HG02970 (cell line): Measurements from ENCODE around the gene ANKRD13D.

Experiments used
- ATAC-seq: cut with Tn5 transposase; IDR thresholded peaks from one replicate; pipeline ENCODE4 v1.9.1; 2021; ENCODE audit warnings: mild to moderate bottlenecking, moderate library complexity, moderate number of reproducible peaks; ENCODE audit not compliant: unreplicated experiment, low FRiP score

The ANKRD13D gene

DNA sequence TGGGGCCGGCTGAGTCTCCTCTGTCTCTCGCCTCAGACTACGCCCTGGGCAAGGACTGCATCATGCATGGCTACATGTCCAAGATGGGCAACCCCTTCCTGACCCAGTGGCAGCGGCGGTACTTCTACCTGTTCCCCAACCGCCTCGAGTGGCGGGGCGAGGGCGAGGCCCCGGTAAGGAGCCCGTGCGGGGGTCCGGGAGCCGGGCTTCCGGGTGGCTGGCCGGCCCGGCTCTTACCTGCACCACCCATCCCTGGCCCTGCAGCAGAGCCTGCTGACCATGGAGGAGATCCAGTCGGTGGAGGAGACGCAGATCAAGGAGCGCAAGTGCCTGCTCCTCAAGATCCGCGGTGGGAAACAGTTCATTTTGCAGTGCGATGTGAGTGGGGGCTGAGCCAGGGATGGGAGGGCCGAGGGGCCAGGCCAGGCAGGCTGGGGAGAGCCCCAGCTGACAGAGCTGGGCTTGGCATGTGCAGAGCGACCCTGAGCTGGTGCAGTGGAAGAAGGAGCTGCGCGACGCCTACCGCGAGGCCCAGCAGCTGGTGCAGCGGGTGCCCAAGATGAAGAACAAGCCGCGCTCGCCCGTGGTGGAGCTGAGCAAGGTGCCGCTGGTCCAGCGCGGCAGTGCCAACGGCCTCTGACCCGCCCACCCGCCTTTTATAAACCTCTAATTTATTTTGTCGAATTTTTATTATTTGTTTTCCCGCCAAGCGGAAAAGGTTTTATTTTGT lies 4.1 kb upstream of the ANKRD13D start:
- no peak for ATAC-seq

DNA sequence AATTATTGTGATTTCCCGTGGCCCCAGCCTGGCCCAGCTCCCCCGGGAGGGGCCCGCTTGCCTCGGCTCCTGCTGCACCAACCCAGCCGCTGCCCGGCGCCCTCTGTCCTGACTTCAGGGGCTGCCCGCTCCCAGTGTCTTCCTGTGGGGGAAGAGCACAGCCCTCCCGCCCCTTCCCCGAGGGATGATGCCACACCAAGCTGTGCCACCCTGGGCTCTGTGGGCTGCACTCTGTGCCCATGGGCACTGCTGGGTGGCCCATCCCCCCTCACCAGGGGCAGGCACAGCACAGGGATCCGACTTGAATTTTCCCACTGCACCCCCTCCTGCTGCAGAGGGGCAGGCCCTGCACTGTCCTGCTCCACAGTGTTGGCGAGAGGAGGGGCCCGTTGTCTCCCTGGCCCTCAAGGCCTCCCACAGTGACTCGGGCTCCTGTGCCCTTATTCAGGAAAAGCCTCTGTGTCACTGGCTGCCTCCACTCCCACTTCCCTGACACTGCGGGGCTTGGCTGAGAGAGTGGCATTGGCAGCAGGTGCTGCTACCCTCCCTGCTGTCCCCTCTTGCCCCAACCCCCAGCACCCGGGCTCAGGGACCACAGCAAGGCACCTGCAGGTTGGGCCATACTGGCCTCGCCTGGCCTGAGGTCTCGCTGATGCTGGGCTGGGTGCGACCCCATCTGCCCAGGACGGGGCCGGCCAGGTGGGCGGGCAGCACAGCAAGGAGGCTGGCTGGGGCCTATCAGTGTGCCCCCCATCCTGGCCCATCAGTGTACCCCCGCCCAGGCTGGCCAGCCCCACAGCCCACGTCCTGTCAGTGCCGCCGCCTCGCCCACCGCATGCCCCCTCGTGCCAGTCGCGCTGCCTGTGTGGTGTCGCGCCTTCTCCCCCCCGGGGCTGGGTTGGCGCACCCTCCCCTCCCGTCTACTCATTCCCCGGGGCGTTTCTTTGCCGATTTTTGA lies 3.3 kb upstream of the ANKRD13D start:
- no peak for ATAC-seq

DNA sequence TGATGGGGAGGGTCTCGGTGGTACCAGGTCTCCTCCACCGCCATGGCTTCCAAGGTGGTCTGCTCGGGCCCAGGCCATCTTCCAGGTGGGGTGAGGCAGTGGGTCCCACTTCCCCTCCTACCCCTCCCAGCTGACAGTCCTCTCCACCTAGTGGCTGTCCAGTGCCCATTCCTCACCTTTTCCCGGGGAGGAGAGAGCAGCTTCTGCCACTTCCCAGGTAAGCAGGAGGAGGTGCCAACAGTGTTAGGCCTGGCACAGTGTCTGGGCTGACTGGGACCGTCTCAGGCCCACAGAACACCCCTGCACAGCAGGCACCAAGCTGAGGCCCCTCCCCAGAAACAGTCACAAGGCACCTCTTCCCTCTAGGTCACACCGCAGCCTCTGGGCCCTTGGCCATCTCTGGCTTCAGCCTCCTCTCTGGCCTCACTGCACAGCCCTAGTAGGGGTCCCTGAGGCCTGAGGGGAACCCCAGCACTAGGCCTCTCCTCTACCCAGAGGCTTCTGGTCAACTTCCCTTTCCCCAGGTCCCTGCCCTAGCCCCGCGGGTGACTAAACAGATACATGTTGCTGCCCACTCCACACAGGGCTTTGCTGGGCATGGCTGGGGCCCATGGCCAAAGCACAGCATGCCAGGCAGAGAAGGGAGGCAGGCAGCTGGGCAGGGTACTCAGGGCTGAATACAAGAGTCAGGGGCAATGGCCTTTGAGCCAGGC lies 2.3 kb upstream of the ANKRD13D start:
- no peak for ATAC-seq

DNA sequence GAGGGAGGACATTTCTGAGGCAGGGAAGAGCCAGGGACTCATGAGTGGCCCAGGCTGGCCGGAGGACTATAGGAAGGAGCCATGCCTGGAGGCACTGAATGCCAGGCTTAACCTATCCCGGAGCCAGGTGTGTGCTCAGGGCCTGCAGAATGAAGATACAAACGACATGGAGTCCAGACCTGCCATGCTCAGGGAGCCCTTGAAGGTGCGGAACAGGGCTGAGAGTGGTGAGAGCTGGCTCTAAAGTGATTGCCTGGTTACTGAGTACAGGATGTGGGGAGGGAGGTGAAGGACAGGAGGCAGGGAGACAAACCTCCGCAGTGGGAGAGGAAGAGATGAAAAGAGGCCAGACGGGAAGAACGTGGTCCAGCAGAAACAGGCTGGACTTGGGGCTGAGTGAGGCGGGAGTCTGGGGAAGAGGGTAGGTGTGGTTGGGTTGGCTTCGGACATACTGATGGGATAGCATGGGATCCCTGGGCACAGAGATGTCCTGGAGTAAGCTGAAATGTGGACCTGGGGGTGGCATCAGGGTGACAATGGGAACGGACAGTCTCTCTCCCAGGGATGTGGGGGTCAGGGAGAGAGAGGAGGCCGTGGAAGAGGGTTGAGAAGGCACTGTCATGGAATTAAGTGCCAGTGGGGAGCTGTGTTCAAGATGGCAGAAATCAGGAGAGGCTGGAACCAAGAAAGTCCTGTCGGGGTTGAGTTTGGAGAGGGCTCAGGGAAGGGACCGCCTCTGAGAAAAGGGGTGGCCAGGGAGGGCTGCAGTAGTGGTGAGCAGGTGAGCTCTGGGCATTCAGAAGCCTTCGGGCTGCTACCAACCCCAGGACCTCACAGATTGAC lies 1.5 kb upstream of the ANKRD13D start:
- ATAC-seq: no peak

DNA sequence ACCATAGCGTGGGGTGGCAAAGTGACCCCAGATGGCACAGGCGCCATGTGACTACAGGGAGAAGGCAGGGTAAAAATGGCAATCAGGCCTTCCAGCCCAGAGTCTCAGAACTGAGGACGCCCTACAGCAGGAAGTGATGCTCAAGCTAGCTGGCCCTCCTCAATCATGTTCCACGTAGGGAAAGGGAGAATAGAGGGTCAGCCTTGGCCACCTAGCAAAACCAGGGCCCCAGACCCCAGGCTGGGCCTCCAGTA lies 978 bp upstream of the ANKRD13D start:
- ATAC-seq: no peak

DNA sequence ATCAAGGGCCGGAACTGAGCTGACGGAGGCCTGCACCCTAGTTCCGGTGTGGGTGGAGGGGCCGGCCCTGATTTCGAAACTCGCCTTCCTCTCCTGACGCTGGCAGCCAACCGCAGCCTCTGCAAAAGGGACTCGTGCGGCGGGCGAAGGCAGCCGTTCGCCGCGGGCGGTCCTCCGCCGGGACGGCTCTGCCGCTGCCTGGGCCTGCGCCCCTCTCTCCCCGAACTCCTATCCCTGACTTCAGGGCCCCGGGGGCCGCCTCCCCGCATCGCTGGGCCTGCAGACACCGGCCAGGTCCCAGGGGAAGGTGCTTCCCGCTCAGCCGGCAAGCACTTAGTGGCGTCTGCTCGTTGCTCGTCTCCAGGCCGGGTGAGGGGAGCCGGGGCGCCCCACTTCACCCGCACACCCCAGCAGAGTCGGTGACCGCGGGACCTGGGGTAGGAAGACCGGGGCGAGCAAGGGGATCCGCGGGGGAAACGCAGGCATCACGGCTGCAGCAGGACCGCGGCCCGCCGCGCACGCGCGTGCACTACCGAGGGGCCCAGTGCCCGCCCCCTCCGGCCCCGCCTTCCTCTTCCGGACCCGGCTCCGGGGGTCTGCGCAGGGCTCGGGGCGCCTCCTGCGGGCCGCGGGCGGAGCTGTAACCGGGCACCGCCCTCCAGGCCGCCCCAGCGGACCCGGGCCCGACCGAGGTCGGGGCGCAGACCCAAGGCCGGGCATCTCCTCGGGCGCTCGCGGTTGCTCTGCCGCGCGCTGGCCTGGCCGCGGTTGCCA lies 464 bp upstream of the ANKRD13D start:
- peak; percentile 60 for ATAC-seq

DNA sequence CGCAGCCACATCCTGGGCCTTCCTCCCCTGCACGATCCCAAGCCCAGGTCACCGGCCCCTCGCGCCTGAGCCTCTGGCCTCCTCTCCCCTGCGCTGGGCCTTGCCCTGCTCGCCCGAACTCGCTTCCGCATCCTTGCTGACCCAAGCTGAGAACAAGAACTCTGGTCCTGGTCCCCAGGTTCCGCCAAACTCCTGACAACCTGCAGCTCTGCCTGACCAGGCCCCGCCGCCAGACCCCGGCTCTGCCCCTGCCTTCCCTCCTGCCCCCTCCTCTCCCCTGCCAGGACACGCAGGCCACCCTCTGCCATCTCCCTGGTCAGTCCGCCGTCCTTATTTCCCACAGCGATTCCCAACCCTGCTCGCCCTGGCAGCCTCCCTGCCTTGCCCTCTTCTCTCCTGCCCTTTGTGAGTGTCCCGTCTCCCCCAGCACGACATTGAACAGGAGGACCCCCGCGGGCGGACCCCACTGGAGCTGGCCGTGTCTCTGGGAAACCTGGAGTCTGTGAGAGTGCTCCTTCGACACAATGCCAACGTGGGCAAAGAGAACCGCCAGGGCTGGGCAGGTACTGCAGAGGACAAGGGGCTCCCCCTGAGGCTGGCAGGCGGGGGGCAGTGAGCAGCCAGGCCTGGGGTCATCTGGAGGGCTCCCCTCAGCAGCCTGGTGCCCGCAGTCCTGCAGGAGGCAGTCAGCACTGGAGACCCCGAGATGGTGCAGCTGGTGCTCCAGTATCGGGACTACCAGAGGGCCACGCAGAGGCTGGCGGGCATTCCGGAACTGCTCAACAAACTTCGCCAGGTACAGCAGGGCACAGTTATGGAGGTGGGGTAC lies 762 bp downstream of the ANKRD13D start:
- ATAC-seq: no peak

DNA sequence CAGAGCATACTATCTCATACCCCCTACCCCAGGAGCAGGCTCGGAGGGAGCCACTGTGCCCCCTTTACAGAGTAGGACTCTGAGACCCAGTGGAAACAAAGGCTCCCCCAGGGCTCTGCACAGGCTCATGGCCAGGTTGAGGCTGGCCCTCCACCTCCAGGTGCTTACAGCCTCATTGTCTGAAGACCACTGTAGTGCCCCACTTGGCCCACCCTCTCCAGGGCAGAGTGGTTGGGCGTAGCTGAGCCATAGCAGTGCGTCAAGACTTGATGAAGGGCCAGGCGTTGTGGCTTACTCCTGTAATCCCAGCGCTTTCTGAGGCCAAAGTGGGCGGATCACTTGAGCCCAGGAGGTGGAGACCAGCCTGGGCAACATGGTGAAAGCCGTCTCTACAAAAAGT lies 1.7 kb downstream of the ANKRD13D start:
- no peak for ATAC-seq

DNA sequence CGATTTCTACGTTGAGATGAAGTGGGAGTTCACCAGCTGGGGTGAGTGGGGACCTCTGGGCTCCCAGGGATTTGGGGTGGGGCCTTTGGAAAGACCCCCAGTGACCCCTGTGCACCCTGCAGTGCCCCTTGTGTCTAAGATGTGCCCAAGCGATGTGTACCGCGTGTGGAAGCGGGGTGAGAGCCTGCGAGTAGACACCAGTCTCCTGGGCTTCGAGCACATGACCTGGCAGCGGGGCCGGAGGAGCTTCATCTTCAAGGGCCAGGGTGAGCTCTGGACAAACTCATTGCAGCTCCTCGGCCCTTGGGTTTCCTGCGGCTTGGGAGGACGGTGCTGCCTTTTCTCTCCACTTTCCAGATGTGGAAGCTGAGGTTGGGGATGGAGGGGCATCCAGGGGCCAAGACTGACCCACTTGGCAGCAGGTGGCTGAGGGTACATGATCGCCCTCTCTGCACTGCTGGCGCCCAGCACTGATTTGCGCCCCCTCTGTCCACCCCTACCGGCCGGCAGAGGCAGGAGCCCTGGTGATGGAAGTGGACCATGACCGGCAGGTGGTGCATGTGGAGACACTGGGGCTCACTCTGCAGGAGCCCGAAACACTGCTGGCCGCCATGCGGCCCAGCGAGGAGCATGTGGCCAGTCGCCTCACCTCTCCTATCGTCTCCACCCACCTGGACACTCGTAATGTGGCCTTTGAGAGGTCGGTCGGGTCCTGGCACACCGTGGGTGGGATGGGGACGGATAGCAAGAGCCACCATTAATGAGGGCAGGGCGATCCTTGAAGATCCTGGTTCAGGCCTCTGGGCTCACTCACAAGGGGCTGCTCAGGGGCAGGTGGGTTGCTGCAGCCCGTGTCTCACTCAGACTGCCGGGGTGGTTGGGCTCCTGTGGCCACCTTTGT lies 2.6 kb downstream of the ANKRD13D start:
- ATAC-seq: no peak

DNA sequence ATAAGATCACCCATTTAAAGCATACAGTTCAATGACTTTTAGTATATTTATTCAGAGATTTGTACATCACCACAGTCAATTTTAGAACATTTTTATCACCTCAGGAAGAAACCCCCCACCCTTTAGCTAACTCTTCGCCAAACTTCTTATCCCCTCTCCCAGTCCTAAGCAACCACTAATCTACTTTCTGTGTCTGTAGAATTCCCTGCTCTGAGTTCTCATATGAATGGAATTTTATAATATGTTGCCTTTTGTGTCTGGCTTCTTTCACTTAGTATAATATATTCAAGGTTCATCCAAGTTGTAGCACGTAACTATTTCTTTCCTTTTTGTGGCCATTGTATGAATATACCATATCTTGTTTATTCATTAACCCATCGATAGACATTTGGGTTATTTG lies 3.6 kb downstream of the ANKRD13D start:
- ATAC-seq: no peak

DNA sequence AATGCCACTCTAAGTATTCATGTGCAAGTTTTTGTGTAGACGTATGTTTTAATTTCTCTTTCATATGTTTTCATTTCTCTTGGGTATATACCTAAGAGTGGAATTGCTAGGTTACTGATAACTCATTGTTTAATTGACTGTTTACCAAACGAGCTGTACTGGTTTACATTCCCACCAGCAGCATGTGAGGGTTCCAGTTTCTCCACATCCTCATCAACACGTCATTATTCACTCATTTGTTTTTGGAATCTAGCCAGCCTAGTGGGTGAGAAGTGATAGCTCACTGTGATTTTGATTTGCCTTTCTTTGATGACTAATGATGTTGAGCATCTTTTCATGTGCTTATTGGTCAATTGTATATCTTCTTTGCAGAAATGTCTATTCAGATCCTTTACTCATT lies 4.0 kb downstream of the ANKRD13D start:
- ATAC-seq: no peak

DNA sequence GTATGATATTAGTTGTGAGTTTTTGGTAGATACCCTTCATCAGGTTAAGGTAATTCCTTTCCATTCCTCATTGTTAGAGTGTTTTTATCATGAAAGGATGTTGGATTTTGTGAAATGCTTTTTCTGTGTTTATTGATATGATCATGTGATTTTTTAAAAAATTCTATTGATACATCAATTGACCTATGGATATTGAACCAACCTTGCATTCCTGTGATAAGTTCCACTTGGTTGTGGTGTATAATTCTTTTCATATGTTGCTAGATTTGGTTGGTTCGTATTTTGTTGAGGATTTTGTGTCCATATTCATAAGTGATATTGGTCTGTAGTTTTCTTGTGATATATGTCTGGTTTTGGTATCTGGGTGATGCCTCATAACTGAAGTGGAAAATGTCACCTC lies 6.7 kb downstream of the ANKRD13D start:
- ATAC-seq: no peak

DNA sequence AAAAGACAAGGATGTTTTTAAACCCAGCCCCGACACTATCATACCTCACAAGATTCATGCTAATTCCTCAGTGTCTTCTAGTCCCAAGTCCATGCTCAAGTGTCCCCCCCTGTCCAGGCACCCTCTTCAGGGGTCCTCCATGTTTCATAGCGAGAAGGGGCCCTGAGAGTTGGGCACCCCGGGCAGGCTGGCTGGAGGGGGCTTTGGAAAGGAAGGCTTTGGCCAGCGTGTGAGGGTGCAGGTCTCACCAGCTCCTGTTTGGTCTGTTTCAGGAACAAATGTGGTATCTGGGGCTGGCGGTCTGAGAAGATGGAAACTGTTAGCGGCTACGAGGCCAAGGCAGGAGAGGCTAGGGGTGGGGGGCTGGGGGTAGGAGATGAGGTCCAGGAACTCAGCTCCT lies 9.7 kb downstream of the ANKRD13D start:
- no peak for ATAC-seq

DNA sequence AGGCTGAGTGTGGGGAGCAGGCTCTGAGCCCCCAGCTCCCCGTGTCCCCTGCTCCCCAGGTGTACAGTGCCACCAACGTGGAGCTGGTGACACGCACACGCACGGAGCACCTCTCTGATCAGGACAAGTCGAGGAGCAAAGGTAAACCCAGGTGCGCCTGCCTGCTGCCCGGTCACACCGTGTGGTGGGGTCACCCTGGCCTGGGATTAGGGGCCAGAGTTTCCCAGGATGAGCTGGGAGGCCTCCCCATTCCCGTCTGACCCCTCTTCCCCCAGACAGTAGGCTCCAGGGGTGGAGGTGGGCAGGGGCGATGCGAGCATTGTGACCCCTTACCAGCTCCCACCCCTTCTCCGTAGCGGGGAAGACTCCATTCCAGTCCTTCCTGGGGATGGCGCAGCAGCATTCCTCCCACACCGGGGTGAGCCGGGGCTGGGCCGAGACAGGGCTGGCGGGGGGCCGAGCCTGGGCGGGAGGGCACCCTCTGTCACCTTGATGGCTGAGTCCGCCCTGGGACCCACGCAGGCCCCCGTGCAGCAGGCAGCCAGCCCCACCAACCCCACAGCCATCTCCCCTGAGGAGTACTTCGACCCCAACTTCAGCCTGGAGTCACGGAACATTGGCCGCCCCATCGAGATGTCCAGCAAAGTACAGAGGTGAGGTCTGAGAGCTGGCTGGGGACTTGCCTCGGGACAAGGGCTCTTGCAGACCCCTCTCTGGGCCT lies 10.5 kb downstream of the ANKRD13D start:
- no peak for ATAC-seq

DNA sequence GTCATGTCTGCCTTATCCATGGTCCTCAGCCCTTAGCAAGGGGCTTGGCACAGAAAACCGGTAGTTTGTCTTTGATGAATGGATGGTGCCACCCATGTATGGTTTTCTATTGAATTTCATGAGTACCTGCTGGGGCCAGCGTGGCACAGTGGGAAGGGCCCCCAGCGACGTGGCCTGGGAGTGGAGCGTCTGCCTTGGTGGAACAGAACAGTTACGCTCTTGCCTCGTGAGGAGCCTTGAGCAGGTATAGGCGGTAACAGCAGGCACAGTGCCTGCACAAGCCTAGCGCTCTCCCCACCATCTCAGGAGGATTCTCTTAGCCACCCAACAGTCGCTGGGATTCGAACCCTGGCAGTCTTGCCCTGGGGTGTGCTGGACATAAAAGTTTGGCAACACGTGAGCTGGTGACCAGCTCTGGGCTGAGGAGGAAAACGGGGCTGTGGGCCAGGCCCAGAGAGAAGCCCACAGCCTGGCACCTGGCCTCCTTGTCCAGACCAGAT lies 11.2 kb downstream of the ANKRD13D start:
- ATAC-seq: no peak

DNA sequence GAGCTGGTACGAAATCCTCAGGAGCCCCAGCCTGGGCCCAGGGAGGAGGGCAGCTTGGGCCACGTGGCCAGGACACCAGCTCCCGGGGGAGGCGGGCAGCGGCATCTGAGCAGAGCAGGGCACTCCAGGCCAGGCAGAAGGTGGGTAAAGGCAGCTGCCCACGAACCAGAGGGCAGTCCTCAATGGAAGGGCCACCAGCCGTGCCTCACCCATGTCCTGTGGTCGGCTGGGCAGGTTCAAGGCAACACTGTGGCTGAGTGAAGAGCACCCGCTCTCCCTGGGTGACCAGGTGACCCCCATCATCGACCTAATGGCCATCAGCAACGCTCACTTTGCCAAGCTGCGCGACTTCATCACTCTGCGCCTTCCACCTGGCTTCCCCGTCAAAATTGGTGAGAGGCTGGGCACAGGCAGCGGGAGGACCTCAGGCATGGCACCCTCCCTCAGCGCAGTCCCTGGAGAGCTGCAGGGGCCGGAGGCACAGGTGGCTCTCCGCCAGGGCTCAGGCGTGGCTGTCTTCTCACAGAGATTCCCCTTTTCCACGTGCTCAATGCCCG lies 11.7 kb downstream of the ANKRD13D start:
- no peak for ATAC-seq
